ENCODE results near the gene OTOG. TPM values are rescaled to one million over a fixed set of nuclear protein-coding genes. Genes with fewer than 3 reads are reported as not detected.

The OTOG gene
- total and polyA plus RNA-seq, 7 experiments from 2014 or later, result not detected

DNA sequence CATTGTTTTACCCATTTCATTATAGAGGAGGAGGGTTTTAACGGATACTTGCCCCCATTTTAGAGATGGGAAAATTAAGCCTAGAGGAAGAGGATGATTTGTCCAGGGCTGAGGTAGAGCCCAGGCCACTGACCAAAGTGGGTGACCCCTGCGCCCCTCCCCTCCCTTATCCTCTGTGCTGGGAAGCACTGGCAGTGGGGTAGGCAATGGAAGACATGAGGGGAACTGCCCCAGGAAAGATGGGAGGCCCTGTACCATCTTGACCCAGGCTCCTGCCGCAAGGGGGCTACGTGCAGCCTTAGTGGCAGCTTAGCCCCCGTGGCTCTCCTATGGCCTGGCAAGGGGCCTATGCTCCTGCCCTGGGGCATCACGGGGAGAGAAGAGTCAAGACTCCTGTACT is 95.9 kb downstream of the OTOG start:
- H3K4me3 Mint-ChIP-seq, result no peak overlapping the region
- H3K36me3 Mint-ChIP-seq, result peaks cover 0 to 8% (median 0%) of the 10 kb centered on the region in 5 donors
- CTCF ChIA-PET, result no interaction called here
- H3K4me3 ChIP-seq (ENCODE audit: low read length), result no peak overlapping the region
- intact Hi-C loops (cut with micrococcal nuclease), result no loop called here
- no peaks in the 10 kb centered on the region for H3K4me1 ChIP-seq (ENCODE audit: control insufficient read depth in 2 of 2, insufficient read depth in 2 of 2, low read length in 2 of 2)
- no peaks in the 10 kb centered on the region for H3K27me3 ChIP-seq (ENCODE audit: control insufficient read depth in 2 of 2, insufficient read depth in 2 of 2, low read length in 2 of 2)
- ATAC-seq (no peak), DNase-seq (no peak)
- H3K36me3 ChIP-seq (ENCODE audit: control insufficient read depth in 2 of 3, insufficient read depth in 3 of 3, low read length in 3 of 3), result no peaks in the 10 kb centered on the region
- H3K9me3 Mint-ChIP-seq, result peaks cover 0 to 12% (median 4%) of the 10 kb centered on the region in 11 donors
- H3K27me3 Mint-ChIP-seq, result peaks cover 0 to 23% (median 13%) of the 10 kb centered on the region in 5 donors
- no peaks in the 10 kb centered on the region for H3K4me1 Mint-ChIP-seq
- no peaks in the 10 kb centered on the region for H3K9me3 ChIP-seq (ENCODE audit: control insufficient read depth in 2 of 3, low read length in 3 of 3)
- no peak overlapping the region for H3K27ac ChIP-seq (ENCODE audit: low read depth, low read length)
- POLR2A ChIA-PET, result no interaction called here
- H3K27ac Mint-ChIP-seq, result no peak overlapping the region

DNA sequence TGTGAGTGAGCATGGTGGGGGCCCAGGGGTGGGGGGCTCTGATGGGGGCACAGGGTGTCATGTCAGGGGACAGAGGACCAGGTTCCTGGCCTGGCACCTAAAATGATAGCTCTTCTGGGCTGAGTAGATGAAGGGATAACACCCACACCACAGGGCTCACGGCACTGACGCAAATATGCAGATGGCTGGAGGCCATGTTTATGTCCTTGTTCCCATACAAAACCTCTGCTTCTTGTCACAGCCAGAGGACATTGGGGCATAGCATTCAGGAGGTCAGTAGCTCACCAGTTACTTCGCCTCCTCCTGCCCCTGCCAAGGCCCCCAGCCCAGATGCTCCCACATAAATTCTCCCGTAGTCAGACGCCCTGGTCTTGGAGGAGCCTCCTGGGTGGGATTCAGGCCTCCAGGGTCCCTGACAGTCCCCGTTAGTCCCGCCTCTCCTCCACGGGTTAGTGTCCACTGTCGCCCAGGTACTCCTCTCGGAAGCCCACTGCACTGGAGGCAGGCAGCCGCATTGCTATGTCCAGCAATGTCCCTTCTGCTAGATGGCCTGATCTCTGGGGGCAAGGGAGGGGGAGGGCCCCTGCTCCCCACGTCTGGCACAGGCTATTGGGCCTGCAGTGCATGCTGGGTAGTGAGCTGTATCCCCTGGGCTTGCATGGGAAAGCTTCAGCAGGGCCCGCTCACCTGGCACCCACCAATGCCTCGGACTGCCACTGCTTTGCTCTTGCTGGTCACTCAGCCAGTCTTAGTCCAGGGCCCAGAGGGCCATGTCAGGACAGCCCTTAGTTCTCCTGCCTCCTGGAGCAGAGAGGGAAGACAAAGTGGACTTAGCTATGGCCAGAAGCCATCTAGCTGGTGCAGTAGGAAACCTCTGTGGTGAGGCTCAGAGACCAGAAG is 96.7 kb downstream of the OTOG start:
- ChIA-PET POLR2A (no interaction called here), CTCF (no interaction called here)
- DNase-seq (no peak), ATAC-seq (no peak)
- Histone ChIP-seq H3K36me3 (ENCODE audit: control insufficient read depth in 2 of 3, insufficient read depth in 3 of 3, low read length in 3 of 3) (no peaks in the 10 kb centered on the region), H3K4me3 (ENCODE audit: low read length) (no peak overlapping the region), H3K9me3 (ENCODE audit: control insufficient read depth in 2 of 3, low read length in 3 of 3) (no peaks in the 10 kb centered on the region), H3K27me3 (ENCODE audit: control insufficient read depth in 2 of 2, insufficient read depth in 2 of 2, low read length in 2 of 2) (no peaks in the 10 kb centered on the region), H3K27ac (ENCODE audit: low read depth, low read length) (no peak overlapping the region), H3K4me1 (ENCODE audit: control insufficient read depth in 2 of 2, insufficient read depth in 2 of 2, low read length in 2 of 2) (no peaks in the 10 kb centered on the region)
- intact Hi-C loops (cut with micrococcal nuclease), result no loop called here
- Mint-ChIP-seq H3K27me3 (peaks cover 0 to 29% (median 17%) of the 10 kb centered on the region in 5 donors), H3K4me1 (no peaks in the 10 kb centered on the region), H3K4me3 (no peak overlapping the region), H3K36me3 (peaks cover 0 to 8% (median 0%) of the 10 kb centered on the region in 5 donors), H3K27ac (no peak overlapping the region), H3K9me3 (peaks cover 0 to 14% (median 6%) of the 10 kb centered on the region in 11 donors)

DNA sequence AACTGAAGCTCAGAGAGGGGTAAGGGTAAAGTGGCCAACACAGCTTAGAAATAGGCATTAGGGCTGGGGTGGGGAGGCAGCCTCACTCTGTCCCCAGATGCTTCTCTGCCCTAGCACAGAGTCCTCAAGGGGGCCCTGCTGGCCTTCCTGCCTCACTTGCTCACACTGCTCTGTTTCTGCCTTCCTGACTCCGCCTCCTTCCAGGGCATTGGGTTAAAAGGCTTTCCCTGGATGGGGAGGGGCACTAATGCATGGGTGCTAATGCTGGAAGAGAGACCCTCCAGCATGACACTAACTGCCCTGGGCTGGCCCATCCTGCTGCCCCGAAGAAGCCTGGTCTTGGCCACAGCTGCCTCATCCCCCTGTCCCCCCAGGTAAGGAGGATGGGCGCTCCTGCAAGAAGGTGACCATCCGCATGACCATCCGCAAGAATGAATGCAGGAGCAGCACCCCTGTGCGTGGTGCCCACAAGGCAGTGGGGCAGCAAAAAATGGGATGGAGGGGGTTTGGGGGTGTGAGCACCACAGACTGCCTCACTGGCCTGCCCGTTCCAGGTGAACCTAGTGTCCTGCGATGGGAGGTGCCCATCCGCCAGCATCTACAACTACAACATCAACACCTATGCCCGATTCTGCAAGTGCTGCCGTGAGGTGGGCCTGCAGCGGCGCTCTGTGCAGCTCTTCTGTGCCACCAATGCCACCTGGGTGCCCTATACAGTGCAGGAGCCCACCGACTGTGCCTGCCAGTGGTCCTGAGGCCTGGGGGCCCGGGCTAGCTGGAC is 98.3 kb downstream of the OTOG start:
- ATAC-seq (no peak), DNase-seq (no peak)
- peaks cover 0 to 8% (median 0%) of the 10 kb centered on the region in 5 donors for H3K36me3 Mint-ChIP-seq
- no peak overlapping the region for H3K27ac ChIP-seq (ENCODE audit: low read depth, low read length)
- no peaks in the 10 kb centered on the region for H3K9me3 ChIP-seq (ENCODE audit: control insufficient read depth in 2 of 3, low read length in 3 of 3)
- peaks cover 0 to 2% of the 10 kb centered on the region in 2 donors for H3K27me3 ChIP-seq (ENCODE audit: control insufficient read depth in 2 of 2, insufficient read depth in 2 of 2, low read length in 2 of 2)
- H3K27me3 Mint-ChIP-seq, result peaks cover 6 to 37% (median 26%) of the 10 kb centered on the region in 5 donors
- H3K4me3 Mint-ChIP-seq, result no peak overlapping the region
- ChIA-PET POLR2A (no interaction called here), CTCF (no interaction called here)
- no peaks in the 10 kb centered on the region for H3K36me3 ChIP-seq (ENCODE audit: control insufficient read depth in 2 of 3, insufficient read depth in 3 of 3, low read length in 3 of 3)
- H3K4me1 ChIP-seq (ENCODE audit: control insufficient read depth in 2 of 2, insufficient read depth in 2 of 2, low read length in 2 of 2), result no peaks in the 10 kb centered on the region
- H3K4me3 ChIP-seq (ENCODE audit: low read length), result no peak overlapping the region
- intact Hi-C loops (cut with micrococcal nuclease), result no loop called here
- H3K4me1 Mint-ChIP-seq, result no peaks in the 10 kb centered on the region
- peaks cover 0 to 15% (median 6%) of the 10 kb centered on the region in 11 donors for H3K9me3 Mint-ChIP-seq
- no peak overlapping the region for H3K27ac Mint-ChIP-seq

DNA sequence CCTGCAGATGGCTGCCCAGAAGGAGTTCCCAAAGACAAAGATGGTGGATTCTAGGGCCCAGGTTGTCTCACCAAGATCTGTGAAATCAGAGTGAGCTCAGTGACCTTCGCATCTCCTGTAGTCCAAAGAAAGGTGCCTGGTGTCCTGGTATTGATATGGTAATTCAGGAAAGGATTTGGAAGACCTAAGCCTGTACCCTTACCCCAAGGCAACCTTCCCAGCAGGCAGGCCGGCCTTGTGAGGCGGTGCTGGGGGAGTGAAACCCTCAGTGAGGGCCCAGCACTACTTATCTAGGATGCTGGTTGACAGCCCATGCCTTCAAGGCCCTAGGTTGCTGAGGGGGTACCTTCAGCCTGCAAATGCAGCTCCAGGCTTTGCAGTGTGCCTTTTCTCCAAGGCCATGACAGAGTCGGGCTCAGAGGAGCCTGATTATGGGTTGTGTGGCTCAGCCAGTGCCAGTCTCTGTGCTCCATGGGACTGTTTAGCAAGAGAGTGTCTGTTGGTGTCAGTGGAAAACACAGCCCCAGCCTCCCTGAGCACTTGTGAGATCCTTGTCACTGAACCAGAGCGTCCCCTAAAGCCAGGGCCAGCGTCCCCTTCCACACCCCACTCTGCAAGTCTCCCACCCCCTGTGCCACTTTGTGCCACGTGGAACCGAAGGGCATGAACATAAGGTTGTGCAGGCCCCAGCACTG is 99.5 kb downstream of the OTOG start:
- CTCF ChIA-PET, result no interaction called here
- H3K4me3 Mint-ChIP-seq, result no peak overlapping the region
- Histone ChIP-seq H3K27me3 (ENCODE audit: control insufficient read depth in 2 of 2, insufficient read depth in 2 of 2, low read length in 2 of 2) (peaks cover 0 to 2% of the 10 kb centered on the region in 2 donors), H3K9me3 (ENCODE audit: control insufficient read depth in 2 of 3, low read length in 3 of 3) (no peaks in the 10 kb centered on the region), H3K27ac (ENCODE audit: low read depth, low read length) (no peak overlapping the region), H3K4me3 (ENCODE audit: low read length) (no peak overlapping the region), H3K36me3 (ENCODE audit: control insufficient read depth in 2 of 3, insufficient read depth in 3 of 3, low read length in 3 of 3) (no peaks in the 10 kb centered on the region), H3K4me1 (ENCODE audit: control insufficient read depth in 2 of 2, insufficient read depth in 2 of 2, low read length in 2 of 2) (no peaks in the 10 kb centered on the region)
- DNase-seq (no peak), ATAC-seq (no peak)
- peaks cover 0 to 15% (median 6%) of the 10 kb centered on the region in 11 donors for H3K9me3 Mint-ChIP-seq
- no peak overlapping the region for H3K27ac Mint-ChIP-seq
- POLR2A ChIA-PET, result no interaction called here
- H3K36me3 Mint-ChIP-seq, result peaks cover 0 to 8% (median 0%) of the 10 kb centered on the region in 5 donors
- peaks cover 15 to 45% (median 34%) of the 10 kb centered on the region in 5 donors for H3K27me3 Mint-ChIP-seq
- H3K4me1 Mint-ChIP-seq, result no peaks in the 10 kb centered on the region
- intact Hi-C loops (cut with micrococcal nuclease), result no loop called here

DNA sequence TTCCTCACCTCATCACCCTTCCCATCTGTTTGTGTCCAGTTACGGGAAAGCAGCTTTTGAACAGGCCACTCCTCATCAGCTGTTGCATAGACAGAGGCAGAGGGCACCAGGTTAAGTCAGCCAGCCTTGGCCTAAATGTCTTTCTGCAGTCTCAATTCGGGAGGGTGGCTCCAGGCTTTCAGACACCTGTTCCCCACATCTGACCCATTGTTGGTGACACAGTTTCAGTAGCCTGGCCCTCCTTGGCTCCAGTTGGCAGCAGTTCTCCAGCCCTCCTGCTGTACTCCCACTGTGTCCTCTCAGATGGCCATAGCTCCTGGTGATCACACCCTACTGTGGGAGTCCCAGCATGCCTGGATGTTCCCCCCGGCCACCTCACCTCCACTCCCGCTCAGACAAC is 101.5 kb downstream of the OTOG start:
- Mint-ChIP-seq H3K36me3 (peaks cover 0 to 8% (median 0%) of the 10 kb centered on the region in 5 donors), H3K4me3 (no peak overlapping the region), H3K4me1 (no peaks in the 10 kb centered on the region), H3K9me3 (peaks cover 0 to 15% (median 6%) of the 10 kb centered on the region in 11 donors), H3K27ac (no peak overlapping the region), H3K27me3 (peaks cover 15 to 53% (median 38%) of the 10 kb centered on the region in 5 donors)
- POLR2A ChIA-PET, result no interaction called here
- Histone ChIP-seq H3K27ac (ENCODE audit: low read depth, low read length) (no peak overlapping the region), H3K27me3 (ENCODE audit: control insufficient read depth in 2 of 2, insufficient read depth in 2 of 2, low read length in 2 of 2) (peaks cover 0 to 2% of the 10 kb centered on the region in 2 donors), H3K4me3 (ENCODE audit: low read length) (no peak overlapping the region), H3K36me3 (ENCODE audit: control insufficient read depth in 2 of 3, insufficient read depth in 3 of 3, low read length in 3 of 3) (no peaks in the 10 kb centered on the region), H3K4me1 (ENCODE audit: control insufficient read depth in 2 of 2, insufficient read depth in 2 of 2, low read length in 2 of 2) (no peaks in the 10 kb centered on the region), H3K9me3 (ENCODE audit: control insufficient read depth in 2 of 3, low read length in 3 of 3) (no peaks in the 10 kb centered on the region)
- intact Hi-C loops (cut with micrococcal nuclease), result no loop called here
- CTCF ChIA-PET, result no interaction called here
- DNase-seq, result no peak
- no peak for ATAC-seq

DNA sequence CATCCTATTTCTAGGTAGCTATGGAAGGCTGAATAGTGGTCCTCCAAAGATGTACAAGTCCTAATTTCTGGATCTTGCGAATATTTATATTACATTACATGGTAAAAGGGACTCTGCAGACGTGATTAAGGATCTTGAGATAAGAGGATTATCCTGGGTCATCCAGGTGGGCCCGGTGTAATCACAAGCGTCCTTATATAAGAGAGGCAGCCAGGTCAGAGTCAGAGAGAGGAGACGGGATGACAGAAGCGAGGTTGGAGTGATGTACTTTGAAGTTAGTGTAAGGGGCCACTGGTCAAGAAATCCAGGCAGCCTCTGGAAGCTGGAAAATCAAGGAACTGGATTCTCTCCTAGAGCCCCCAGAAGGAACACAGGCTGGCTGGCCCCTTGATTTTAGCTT is 102.2 kb downstream of the OTOG start:
- Mint-ChIP-seq H3K4me1 (no peaks in the 10 kb centered on the region), H3K36me3 (peaks cover 0 to 8% (median 0%) of the 10 kb centered on the region in 5 donors), H3K27me3 (peaks cover 15 to 55% (median 36%) of the 10 kb centered on the region in 5 donors), H3K4me3 (no peak overlapping the region), H3K27ac (no peak overlapping the region), H3K9me3 (peaks cover 0 to 17% (median 6%) of the 10 kb centered on the region in 11 donors)
- DNase-seq, result no peak
- Histone ChIP-seq H3K36me3 (ENCODE audit: control insufficient read depth in 2 of 3, insufficient read depth in 3 of 3, low read length in 3 of 3) (no peaks in the 10 kb centered on the region), H3K27ac (ENCODE audit: low read depth, low read length) (no peak overlapping the region), H3K9me3 (ENCODE audit: control insufficient read depth in 2 of 3, low read length in 3 of 3) (no peaks in the 10 kb centered on the region), H3K4me3 (ENCODE audit: low read length) (no peak overlapping the region), H3K27me3 (ENCODE audit: control insufficient read depth in 2 of 2, insufficient read depth in 2 of 2, low read length in 2 of 2) (peaks cover 0 to 2% of the 10 kb centered on the region in 2 donors), H3K4me1 (ENCODE audit: control insufficient read depth in 2 of 2, insufficient read depth in 2 of 2, low read length in 2 of 2) (no peaks in the 10 kb centered on the region)
- intact Hi-C loops (cut with micrococcal nuclease), result no loop called here
- CTCF ChIA-PET, result no interaction called here
- no peak for ATAC-seq
- POLR2A ChIA-PET, result no interaction called here
